K562 (cell line): ENCODE results near the gene RNF187. TPM values are rescaled to one million over a fixed set of nuclear protein-coding genes. Genes with fewer than 3 reads are reported as not detected.

ENCODE experiments used
- CREBBP ChIP-seq: IDR thresholded peaks from one replicate; pipeline ENCODE4 v1.6.1; 2012; ENCODE audit warnings: low read depth, mild to moderate bottlenecking, control low read depth, inconsistent platforms, low read length
- EWSR1 ChIP-seq: fragments of 450-650 bp; IDR thresholded peaks from 2 replicates; pipeline ENCODE4 v1.6.1; 2018; ENCODE audit warnings: borderline replicate concordance, mild to moderate bottlenecking, low read depth, moderate library complexity; ENCODE audit not compliant: partially characterized antibody
- KAT7 ChIP-seq: sonication (generic); formaldehyde crosslinking; IDR thresholded peaks from 2 replicates; pipeline ENCODE4 v1.8.0; 2022; ENCODE audit warnings: missing genetic modification reagents, mild to moderate bottlenecking, borderline replicate concordance
- KDM2B ChIP-seq: fragments of 250-450 bp; sonication (Bioruptor Pico); IDR thresholded peaks from 2 replicates; pipeline ENCODE4 v1.8.0; 2021; ENCODE audit warnings: mild to moderate bottlenecking, moderate library complexity
- MEF2D ChIP-seq: conservative IDR thresholded peaks from 2 replicates; pipeline ENCODE4 v1.6.1; 2016; ENCODE audit warnings: low read depth, missing genetic modification characterization, missing compliant biosample characterization
- MYBL2 ChIP-seq, 2 experiments: fragments of 450-650 bp in 1 of 2; sonication (generic) in 1 of 2; formaldehyde crosslinking in 1 of 2; IDR thresholded peaks; 2 replicates each; pipeline versions ENCODE4 v1.6.1 to v1.8.1; 2017 to 2022; ENCODE audit warnings: borderline replicate concordance in 1 of 2, inconsistent platforms in 1 of 2, low read depth in 1 of 2, mild to moderate bottlenecking in 1 of 2, missing genetic modification reagents in 1 of 2, moderate library complexity in 1 of 2
- OTX1 ChIP-seq: fragments of 450-650 bp; formaldehyde crosslinking; IDR thresholded peaks from 2 replicates; pipeline ENCODE4 v1.4.0; 2022; ENCODE audit warnings: mild to moderate bottlenecking
- PML ChIP-seq: IDR thresholded peaks from 2 replicates; pipeline ENCODE4 v1.6.1; 2012; ENCODE audit warnings: low read length, inconsistent platforms
- RFX7 ChIP-seq: fragments of 250-450 bp; sonication (Bioruptor Pico); IDR thresholded peaks from 2 replicates; pipeline ENCODE4 v1.5.1; 2021; ENCODE audit warnings: mild to moderate bottlenecking
- SMARCE1 ChIP-seq: fragments of 450-650 bp; IDR thresholded peaks from 2 replicates; pipeline ENCODE4 v1.7.1; 2016; ENCODE audit warnings: mild to moderate bottlenecking
- SNRNP70 ChIP-seq: fragments of 200-400 bp; formaldehyde crosslinking; optimal IDR thresholded peaks from 2 replicates; pipeline ENCODE3; 2017; ENCODE audit warnings: low read depth, low read length
- SUPT5H ChIP-seq: fragments of 450-650 bp; IDR thresholded peaks from 2 replicates; pipeline ENCODE4 v1.6.1; 2016
- ZFPM2 ChIP-seq: fragments of 250-450 bp; sonication (Bioruptor Pico); IDR thresholded peaks from 2 replicates; pipeline ENCODE4 v1.5.1; 2022; ENCODE audit warnings: mild to moderate bottlenecking
- ZNF174 ChIP-seq: fragments of 250-450 bp; sonication (Bioruptor Pico); IDR thresholded peaks from 2 replicates; pipeline ENCODE4 v1.4.0; 2020; ENCODE audit warnings: mild to moderate bottlenecking
- ZNF239 ChIP-seq: fragments of 250-450 bp; sonication (Bioruptor Pico); IDR thresholded peaks from 2 replicates; pipeline ENCODE4 v1.4.0; 2020; ENCODE audit warnings: mild to moderate bottlenecking
- ZNF436 ChIP-seq: fragments of 250-450, 450-650 bp; sonication (Bioruptor Pico); formaldehyde crosslinking; IDR thresholded peaks from 2 replicates; pipeline ENCODE4 v1.7.0; 2020; ENCODE audit warnings: mild to moderate bottlenecking
- ZNF586 ChIP-seq: fragments of 450-650 bp; formaldehyde crosslinking; conservative IDR thresholded peaks from 2 replicates; pipeline ENCODE4 v1.4.0; 2020; ENCODE audit warnings: mild to moderate bottlenecking, moderate library complexity
- ZZZ3 ChIP-seq: fragments of 450-650 bp; IDR thresholded peaks from 2 replicates; pipeline ENCODE4 v1.6.1; 2016; ENCODE audit warnings: antibody characterized with exemption, mild to moderate bottlenecking, moderate library complexity
- polyA plus RNA-seq, 8 experiments: library from polyadenylated mRNA; depleted of rRNA in 4 of 8; stranded (reverse) in 5 of 8; unstranded in 3 of 8; fragments of >200 nt; fragmentation: Nextera tagmentation in 2 of 8; fragmentation: Illumina TruSeq in 1 of 8; extraction: Ambion mirVana in 2 of 8; extraction: Trizol in 1 of 8; gene quantifications; 2 replicates each; pipeline versions ENCODE4 v1.2.1 to v1.2.3, GENCODE V29; 2011 to 2014; ENCODE audit warnings: inconsistent platforms in 1 of 8, missing spikeins in 1 of 8
- total RNA-seq, 7 experiments: library from RNA; depleted of rRNA in 6 of 7; stranded (reverse); fragments of >200 nt in 6 of 7; fragmentation: Illumina TruSeq in 2 of 7; extraction: Trizol in 2 of 7; gene quantifications; 2 replicates each; pipeline versions ENCODE4 v1.2.1 to v1.2.3, GENCODE V29; 2011 to 2021; ENCODE audit warnings: low replicate concordance in 1 of 7
- TF ChIP-seq, protein P1 (sequence below): IDR thresholded peaks from 2 replicates; pipeline ENCODE4 v1.6.1; 2012; ENCODE audit warnings: low read depth, low read length, improper control_type of control experiment, borderline replicate concordance
- TF ChIP-seq, protein P2 (sequence below): fragments of 450-650 bp; IDR thresholded peaks from 2 replicates; pipeline ENCODE4 v1.6.1; 2014; ENCODE audit warnings: low read depth, mild to moderate bottlenecking, moderate library complexity, borderline replicate concordance
- TF ChIP-seq, protein P3 (sequence below): fragments of 250-450 bp; sonication (Bioruptor Pico); IDR thresholded peaks from 2 replicates; pipeline ENCODE4 v1.8.0; 2021; ENCODE audit warnings: moderate library complexity, mild to moderate bottlenecking, inconsistent platforms
- TF ChIP-seq, protein P4 (sequence below): fragments of 250-450 bp; sonication (Bioruptor Pico); IDR thresholded peaks from 2 replicates; pipeline ENCODE4 v1.8.0; 2022; ENCODE audit warnings: moderate library complexity, mild to moderate bottlenecking, inconsistent platforms

RNF187 gene
- total and polyA plus RNA-seq, 9 of the 15 experiments (the other 6 are each of a cell fraction or from before 2014, with no cell fraction given): 2.3 to 119 (median 41.9) TPM

DNA sequence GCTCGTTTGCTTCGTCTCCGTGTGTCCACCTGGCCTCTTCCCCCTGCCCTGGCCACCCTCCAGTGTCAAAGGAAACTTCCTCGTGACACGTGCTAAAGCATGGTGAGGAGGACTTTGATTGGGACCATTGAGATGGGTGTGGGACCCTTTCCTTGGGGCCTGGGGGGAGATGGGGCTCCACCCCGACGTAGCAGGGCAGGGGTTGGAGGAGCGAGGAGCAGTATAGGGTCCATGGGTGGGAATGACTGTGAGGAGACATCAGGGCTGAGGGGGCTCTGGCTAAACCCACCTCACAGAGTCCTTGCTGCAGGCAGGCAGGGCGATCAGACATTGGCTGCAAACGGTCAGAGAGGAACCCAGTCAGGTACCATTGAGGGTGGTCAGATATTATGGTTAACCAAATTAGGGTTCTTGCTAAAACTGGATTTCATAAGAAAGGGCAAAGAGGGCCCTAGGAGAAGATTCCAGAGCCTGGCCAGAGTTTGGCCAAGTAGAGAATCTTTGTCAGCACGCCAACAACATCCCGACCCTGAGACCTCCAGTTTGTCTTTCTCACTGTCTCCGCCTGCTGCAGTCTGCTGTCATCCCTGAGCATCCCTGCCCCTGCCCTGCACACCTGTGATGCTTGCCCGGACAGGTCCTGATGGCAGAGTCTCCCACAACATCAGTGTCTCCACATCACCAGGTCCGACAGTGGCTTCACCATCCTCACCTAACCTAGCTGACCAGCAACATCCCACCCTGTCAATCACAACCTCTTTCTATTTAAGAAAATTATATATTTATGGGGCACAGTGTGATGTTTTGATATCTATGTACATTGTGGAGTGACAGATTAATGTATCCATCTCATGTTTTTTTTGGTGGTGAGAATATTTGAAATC is 8.0 kb downstream of the RNF187 start (continued):
- TF ChIP-seq, protein P1, sequence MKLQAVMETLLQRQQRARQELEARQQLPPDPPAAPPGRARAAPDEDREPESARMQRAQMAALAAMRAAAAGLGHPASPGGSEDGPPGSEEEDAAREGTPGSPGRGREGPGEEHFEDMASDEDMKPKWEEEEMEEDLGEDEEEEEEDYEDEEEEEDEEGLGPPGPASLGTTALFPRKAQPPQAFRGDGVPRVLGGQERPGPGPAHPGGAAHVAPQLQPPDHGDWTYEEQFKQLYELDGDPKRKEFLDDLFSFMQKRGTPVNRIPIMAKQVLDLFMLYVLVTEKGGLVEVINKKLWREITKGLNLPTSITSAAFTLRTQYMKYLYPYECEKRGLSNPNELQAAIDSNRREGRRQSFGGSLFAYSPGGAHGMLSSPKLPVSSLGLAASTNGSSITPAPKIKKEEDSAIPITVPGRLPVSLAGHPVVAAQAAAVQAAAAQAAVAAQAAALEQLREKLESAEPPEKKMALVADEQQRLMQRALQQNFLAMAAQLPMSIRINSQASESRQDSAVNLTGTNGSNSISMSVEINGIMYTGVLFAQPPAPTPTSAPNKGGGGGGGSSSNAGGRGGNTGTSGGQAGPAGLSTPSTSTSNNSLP: no peak
- TF ChIP-seq RFX7 (CRISPR knock-in tag) (no peak), SUPT5H (peak; percentile 44; the same call in 1 of the 2 replicates), OTX1 (peak; percentile 14; the same call in 1 of the 2 replicates), KAT7 (CRISPR knock-in tag) (no peak), ZNF436 (CRISPR knock-in tag) (no peak), SMARCE1 (no peak), SNRNP70 (no peak), MEF2D (tag) (no peak), EWSR1 (no peak), ZNF239 (CRISPR knock-in tag) (no peak), ZZZ3 (no peak), ZNF174 (CRISPR knock-in tag) (no peak), CREBBP (no peak), ZFPM2 (CRISPR knock-in tag) (no peak), PML (peak; percentile 23; the same call in 1 of the 2 replicates), ZNF586 (CRISPR knock-in tag) (no peak), MYBL2 (IDR thresholded peaks at IDR 0.05; ENCODE audit: low read depth) (no peak), MYBL2 (CRISPR knock-in tag; IDR thresholded peaks at IDR 0.05; ENCODE audit: borderline replicate concordance) (no peak), KDM2B (CRISPR knock-in tag) (no peak)
- TF ChIP-seq, protein P2, sequence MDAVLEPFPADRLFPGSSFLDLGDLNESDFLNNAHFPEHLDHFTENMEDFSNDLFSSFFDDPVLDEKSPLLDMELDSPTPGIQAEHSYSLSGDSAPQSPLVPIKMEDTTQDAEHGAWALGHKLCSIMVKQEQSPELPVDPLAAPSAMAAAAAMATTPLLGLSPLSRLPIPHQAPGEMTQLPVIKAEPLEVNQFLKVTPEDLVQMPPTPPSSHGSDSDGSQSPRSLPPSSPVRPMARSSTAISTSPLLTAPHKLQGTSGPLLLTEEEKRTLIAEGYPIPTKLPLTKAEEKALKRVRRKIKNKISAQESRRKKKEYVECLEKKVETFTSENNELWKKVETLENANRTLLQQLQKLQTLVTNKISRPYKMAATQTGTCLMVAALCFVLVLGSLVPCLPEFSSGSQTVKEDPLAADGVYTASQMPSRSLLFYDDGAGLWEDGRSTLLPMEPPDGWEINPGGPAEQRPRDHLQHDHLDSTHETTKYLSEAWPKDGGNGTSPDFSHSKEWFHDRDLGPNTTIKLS: no peak
- TF ChIP-seq, protein P3, sequence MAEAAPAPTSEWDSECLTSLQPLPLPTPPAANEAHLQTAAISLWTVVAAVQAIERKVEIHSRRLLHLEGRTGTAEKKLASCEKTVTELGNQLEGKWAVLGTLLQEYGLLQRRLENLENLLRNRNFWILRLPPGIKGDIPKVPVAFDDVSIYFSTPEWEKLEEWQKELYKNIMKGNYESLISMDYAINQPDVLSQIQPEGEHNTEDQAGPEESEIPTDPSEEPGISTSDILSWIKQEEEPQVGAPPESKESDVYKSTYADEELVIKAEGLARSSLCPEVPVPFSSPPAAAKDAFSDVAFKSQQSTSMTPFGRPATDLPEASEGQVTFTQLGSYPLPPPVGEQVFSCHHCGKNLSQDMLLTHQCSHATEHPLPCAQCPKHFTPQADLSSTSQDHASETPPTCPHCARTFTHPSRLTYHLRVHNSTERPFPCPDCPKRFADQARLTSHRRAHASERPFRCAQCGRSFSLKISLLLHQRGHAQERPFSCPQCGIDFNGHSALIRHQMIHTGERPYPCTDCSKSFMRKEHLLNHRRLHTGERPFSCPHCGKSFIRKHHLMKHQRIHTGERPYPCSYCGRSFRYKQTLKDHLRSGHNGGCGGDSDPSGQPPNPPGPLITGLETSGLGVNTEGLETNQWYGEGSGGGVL (CRISPR knock-in tag): no peak
- TF ChIP-seq, protein P4, sequence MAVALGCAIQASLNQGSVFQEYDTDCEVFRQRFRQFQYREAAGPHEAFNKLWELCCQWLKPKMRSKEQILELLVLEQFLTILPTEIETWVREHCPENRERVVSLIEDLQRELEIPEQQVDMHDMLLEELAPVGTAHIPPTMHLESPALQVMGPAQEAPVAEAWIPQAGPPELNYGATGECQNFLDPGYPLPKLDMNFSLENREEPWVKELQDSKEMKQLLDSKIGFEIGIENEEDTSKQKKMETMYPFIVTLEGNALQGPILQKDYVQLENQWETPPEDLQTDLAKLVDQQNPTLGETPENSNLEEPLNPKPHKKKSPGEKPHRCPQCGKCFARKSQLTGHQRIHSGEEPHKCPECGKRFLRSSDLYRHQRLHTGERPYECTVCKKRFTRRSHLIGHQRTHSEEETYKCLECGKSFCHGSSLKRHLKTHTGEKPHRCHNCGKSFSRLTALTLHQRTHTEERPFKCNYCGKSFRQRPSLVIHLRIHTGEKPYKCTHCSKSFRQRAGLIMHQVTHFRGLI: no peak
